HG03159 (cell line): ENCODE measurements around the gene ZNF579.
"Not testable (repeated sequence)": the region's sequence is repeated elsewhere in the genome, so short reads cannot be mapped to it uniquely, and the experiment has no call there.

Experiments used
- ATAC-seq: cut with Tn5 transposase; IDR thresholded peaks from one replicate; pipeline ENCODE4 v1.9.1; 2021; ENCODE audit warnings: mild to moderate bottlenecking, moderate library complexity; ENCODE audit not compliant: unreplicated experiment

The ZNF579 gene

DNA sequence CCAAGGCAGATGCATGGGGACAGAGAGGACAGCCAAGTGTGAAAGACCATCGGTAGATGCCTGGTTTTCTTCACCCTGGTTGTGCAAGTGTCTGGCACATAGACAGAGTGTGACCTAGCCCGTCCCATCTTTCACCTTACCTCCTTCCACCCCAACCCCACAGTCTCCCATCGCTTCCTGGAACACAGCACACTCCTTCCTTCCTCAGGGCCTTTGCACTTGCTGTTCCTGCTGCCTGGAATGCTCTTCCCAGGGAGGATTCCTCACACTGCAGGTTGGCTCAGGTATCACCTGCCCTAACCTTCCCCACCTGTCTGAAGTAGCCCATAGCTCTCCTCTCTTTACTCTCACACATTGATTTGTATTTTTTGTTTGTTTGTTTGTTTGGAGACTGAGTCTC, 15.7 kb upstream of the ZNF579 start:
- no peak for ATAC-seq

DNA sequence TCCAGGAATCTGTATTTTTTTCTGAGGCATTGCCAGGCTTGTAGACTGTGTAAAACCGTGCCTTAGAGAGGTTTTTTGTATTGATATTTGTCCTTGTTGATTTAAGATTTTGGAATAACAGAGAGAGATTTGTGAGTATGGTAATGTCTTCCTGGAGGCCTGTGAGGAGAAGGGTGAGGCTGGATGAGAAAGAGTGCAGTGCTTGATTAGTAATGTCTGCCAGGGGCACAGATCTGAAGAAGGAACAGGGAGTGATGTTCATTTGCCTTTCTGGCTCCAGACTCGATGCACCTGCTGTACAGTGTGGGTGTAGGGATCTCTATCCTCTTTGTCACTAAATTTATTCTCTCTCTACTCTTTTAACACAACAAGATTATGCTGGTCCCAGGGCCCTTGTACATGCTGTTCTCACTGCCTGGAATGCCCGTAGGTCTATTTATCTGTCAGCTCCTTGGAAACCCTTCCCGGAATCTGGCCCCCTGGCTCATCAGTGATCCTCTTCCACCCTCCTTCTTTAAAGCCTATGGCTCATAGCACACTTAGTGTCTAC, 14.4 kb upstream of the ZNF579 start:
- ATAC-seq: no peak

DNA sequence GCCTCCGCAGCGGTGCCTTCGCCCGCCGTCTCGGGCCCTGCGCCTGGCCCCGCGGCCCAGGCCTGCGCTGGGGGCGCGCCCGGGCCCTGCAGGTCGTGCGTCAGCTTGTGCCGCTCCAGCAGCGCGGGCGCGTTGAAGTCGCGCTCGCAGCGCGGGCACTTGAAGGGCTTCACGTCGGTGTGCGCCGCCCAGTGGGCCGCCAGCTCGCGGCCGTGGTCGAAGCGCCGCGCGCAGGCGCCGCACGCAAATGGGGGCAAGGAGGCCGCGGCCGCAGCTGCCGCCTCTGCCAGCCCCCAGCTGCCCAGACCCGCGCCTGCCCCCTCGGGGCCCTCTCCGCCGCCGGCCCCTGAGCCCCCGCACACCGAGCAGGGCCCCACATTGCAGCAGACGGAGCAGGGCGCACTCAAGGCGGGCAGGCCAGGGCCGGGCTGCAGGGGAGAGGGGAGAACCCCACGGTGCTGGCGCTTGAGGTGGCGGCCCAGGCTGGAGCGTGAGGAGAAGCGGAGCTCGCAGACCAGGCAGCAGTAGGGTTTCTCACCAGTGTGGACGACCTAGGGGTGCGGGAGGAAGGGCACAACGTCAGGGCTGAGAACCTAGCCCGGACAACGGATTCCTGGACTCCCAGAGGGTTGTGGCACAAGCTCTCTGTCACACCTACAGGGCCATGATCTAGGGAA, 12.6 kb upstream of the ZNF579 start:
- ATAC-seq: no peak

DNA sequence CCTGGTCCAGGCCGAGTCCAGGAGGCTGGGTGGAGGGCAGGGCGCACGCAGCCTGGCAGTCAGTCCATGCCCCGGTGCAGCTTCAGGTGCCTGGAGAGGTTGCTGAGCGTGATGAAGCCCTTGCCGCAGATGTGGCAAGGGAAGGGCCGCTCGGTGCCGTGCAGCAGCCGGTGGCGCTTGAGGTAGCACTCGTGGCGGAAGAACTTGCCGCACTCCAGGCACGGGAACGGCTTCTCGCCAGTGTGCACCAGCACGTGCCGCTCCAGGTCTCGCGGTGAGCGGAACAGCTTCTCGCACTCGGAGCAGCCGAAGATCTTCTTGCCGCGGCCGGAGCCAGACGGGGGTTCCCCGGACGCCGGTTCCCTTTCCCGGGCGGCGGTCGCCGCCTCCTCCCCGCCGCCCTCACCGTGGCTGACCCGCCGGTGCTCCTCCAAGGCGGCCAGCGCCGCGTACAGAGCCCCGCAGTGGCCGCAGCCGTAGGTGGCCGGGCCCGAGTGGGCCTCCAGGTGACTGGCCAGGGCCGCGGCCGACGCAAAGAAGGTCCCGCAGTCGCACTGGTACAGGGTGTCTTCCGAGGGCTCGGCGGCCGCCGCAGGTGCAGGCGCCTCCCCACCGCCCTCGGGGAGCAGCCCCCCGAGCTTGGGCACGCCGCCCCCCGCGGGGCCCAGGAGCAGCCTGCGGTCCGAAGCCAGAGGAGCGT, 11.9 kb upstream of the ZNF579 start:
- no peak for ATAC-seq

DNA sequence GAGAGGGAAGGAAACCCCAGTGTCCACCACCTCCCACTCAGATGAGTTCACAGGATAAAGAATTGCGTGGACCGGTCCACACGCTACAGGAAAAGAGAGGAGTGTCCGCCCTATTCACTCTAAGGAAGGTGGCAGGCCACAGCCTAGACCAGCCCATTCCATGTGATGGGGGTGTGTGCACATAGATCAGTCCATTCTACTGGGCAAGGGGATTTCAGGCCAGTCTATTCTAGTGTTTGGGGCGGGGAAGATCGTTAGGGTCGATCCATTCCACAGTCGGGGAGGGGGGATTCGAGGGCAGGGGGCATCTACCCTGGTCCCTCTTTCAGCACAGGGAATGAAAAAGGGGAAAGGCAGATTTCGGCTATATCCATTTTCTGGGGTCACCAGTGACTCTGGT, 10.9 kb upstream of the ZNF579 start:
- no peak for ATAC-seq

DNA sequence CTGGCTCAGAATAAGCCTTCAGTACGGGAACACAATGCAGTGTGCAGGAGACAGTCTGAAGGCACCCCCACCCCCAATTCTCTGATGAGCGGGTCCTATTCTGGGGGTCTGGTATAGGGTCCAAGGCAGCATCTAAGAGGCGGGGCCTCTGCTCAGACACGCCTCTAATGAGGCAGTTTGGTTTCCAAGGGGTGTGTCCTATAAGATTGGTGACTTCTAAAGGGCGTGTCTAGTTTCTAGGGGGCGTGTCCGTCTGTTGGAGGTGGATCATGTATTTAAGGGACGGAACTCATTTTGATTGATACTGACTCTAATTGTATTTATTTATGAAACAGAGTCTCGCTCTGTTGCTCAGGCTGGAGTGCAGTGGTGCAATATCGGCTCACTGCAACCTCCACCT, 10.0 kb upstream of the ZNF579 start:
- no peak for ATAC-seq

DNA sequence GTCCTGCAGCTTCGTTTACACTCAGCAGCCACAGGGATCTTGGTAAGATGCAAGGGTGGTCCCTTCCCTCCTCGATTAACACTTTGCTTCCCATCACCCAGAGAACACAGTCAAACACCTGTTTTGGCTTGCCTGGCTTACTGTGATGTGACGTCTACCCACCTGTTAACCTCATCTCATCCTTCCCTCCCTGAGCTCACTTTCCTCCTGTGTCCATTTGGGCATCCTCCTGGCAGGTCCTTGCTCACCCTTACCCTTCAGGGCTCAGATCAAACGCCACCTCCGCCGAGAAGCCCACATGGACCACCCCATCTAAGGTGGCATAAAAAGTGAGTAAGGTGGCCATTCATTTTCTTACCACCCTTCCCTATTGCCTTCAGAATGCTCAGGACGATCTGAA, 9.5 kb upstream of the ZNF579 start:
- no peak for ATAC-seq

DNA sequence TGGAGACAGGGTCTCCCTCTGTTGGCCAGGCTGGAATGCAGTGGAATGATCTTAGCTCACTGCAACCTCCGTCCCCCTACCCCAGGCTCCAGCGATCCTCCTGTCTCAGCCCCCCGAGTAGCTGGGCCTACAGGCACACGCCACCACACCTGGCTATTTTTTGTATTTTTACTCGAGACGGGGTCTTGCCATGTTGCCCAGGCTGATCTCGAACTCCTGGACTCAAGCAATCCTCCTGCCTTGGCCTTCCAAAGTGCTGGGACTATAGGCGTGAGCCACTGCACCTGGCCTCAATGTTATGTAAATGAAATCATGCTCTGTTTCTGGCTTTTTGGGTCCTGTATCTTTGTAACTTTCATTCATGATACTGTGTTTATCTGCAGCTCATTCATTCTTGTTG, 8.1 kb upstream of the ZNF579 start:
- no peak for ATAC-seq

DNA sequence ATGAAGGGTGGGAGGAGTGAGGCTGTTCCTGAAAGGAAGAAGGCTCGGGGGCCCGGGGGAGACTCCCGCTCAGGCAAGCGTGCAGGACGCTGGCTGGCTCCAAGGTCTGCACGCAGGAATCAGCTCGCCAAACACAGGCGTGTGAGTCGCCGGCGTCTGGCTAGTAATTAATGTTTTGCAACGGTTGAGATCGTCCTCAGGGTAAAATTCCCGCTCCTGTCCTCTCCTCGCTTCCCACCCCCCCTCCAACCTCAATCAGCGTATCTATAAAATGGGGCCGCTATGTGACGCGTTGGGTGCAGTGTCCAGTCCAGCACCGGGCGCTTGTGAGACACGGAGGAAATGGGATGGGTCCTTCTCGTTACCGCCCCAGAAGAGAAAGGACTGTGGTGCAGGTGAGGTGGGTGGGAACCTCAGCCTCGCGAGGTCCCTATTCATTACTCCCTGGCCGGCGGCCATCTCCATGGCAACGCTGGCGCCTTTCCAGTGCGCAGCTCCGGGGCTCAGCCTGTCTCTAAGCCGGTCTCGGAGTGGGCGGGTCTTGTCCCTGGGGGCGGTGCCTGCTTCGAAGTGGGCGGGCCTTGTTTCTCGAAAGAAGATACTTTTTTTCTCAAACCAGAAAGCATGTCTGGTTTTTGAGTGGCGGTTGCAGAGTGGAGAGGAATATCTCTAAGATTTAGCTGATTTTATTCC, 6.5 kb upstream of the ZNF579 start:
- peak; percentile 86 for ATAC-seq

DNA sequence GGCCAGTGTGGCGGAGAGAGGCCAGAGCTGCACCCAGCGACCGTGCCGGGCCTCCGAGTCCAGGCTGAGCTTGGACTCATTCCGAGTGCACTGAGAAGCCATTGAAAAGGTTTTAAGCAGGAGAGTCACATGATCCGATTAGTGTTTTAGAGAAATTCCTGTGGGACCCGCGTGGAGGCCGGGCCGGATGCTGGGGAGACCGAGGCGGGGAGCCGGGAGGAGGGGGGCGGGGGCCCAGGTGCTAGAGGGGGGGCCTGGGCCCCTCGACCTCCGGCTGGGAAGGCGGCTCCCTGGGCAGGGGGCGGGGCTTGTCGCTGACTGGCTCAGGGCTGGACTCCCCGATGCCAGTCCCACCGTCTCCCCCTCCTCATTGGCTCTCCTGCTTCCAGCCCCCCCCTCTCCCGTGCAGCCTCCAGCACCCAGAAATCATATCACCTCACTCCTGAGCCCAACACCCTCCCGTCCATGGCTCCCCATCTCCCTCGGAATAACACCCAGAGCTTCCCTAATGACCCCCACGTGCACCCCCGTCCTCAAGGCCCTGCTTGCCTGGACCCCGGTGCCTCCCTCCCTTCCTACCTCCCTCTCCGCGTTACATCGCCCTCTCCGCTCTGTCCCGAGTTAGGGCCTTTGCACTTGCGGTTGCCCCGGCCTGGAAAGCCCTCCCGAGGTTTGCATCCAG, 5.2 kb upstream of the ZNF579 start:
- ATAC-seq: no peak

DNA sequence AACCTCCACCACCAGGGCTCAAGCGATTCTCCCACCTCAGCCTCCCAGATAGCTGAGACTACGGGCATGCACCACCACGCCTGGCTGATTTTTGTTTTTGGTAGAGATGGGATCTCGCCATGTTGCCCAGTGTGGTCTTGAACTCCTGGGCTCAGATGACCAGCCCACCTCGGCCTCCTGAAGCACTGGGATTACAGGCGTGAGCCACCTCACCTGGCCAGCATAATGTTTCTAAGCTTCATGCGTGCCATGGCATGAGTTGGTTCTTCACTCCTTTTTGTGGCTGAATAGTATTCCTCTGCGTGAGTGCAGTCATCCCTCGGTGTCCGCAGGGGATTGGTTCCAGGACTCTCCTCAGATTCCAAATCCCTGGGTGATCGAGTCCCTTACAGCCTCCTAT, 4.2 kb upstream of the ZNF579 start:
- no peak for ATAC-seq

DNA sequence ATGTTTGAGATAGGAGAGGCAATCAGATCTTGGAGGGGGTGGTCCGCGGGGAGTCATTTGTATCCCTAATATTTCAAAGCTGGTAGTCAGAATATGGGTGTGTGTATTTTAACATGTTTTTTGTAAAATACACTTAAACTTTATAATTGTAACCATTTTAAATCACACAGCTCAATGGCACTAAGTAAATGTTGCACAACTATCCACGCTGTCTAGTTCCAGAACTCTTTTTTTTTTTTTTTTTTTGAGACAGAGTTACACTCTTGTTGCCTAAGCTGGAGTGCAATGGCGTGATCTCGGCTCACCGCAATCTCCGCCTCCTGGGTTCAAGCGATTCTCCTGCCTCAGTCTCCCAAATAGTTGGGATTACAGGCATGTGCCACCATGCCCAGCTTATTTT, 3.2 kb upstream of the ZNF579 start:
- ATAC-seq: not testable (repeated sequence)

DNA sequence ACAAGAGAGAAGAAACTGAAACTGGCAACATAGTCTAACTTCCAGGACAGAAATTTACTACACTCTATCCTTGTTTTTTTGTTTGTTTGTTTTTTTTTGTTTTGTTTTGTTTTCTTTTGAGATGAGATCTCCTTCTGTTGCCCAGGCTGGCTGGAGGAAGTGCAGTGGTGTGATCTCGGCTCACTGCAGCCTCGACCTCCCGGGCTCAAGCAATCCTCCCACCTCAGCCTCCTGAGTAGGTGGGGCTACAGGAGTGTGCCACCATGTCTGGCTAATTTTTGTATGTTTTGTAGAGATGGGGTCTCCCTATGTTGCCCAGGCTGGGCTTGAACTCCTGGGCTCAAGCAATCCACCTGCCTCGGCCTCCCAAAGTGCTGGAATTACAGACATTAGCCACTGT, 1.6 kb upstream of the ZNF579 start:
- ATAC-seq: not testable (repeated sequence)

DNA sequence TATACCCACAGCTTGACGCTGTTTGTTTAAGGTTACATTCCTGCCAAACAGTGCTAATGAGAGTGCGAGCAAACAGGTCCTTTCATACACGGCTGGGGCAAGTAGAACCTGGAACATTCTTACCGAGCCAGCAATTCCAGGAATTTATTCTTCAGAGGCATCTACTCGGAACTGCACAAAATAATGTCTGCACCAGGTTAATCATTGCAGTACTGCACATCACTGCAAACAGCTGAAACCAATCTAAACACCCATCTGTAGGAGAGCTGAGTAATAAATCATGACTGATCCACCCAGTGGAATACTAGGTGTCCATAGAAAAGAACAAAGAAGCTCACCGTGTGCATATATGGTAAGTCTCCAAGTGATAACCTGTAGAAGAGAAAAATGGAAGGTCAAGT, 1.2 kb upstream of the ZNF579 start:
- ATAC-seq: no peak

DNA sequence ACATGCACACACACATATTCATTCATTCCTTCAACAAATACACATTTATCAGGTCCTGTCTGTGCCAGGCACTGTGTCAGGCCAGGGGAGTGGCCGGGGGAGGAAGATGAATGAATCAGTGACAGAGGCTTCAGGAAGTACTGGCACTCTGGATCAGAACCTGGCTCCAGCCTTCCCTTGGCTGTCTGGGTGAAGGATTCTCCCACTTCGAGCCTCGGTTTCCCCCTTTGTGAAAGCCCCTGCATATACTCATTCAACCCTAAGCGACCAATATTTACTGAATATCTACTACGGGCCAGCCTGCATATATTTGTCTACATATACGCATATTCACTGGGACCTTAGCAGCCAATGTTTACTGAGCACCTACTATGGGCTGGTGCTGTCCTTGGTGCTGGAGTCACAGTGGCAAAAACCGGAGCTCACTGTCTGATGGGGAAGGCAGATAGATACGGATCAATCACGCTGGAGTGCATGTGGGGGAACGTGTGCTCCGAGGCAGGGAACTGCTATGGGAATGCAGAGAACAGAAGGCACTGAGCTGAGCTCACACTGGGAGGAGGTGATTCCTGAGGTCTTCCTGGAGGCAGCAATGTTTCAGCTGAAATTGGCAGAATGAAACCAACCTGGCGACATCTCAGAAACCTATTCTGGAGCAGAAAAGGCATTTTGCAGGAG, 636 bp upstream of the ZNF579 start:
- no peak for ATAC-seq

DNA sequence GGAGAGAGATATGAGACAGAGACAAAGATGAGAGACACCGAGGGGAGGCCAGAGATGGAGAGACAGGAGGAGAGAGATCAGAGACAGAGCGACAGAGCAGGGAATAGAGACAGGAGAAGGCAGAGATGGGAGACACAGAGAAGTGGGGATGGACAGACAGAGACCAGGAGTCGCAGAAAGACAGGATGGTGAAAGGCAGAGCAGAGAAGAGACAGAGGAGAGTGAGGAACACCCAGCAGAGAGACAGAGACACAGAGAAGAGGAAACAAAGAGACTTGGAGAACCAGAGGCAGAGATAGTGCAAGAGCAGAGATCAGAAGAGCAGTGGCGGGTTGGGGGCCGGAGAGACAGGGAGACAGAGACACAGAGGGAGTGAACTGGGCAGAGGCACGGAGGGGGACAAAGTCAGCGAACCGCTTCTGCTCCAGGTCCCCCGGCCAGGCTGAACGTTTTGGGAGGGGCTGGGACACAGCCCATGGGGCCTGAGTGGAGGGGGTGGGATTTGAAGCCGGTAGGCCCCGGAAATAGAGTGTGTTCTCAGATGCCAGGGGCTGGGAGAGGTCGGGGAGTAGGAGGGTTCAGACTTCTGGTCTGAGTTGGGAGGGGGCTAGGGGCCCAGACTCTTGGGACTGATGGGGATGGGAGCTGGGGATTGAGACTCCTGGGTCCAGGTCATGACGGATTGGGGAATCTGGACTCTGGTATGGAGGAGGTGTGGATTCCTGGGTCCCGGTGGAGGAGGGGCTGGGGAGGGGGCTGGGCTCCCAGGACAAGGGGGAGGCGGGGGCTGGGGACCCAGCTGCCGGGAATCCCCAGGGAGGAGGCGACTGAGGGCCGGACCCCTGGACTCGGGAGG, 654 bp downstream of the ZNF579 start:
- ATAC-seq: no peak

DNA sequence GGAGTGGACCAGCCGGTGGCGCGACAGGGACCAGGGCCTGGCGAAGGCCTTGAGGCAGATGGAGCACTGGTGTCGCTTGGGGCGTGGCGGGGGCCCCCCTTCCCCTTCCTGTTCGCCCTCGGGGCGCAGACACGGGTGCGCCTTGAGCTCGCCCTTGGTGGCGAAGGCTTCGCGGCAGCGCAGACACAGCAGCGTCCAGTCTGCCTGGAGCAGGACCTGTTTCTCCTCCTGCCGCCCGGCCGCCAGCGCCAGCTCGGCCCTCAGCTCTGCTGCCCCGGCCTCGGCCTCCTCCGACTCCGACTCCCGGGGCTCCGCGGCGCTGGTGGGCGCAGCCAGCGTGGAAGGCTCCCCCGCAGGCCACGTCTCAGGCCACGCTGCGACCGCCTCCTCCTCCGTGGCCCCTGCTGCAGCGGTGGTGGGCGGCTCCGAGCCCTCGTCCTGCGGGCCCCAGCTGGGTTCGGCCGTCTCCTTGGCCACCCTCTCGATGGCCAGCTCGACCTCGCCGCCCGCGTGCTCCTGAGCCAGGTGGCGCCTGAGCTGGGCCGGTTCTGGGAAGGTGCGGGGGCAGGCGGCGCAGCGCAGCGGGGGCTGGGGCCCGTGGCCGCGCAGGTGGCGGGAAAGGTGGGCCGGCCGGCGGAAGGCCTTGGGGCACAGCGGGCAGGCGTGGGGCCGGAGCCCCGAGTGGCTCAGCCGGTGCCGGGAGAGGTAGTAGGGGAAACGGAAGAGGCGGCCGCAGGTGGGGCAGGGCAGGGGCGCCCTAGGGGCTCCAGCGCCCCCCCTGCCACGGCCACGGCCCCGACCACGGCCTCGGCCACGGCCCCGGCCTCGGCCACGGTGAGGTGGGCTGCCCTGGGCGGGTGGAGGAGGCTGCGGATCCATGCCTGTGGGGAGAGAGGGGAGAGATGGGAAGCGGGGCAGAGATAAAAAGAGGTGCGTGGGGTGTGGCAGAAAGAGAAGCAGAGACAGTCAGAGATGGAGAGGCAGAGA, 1.6 kb downstream of the ZNF579 start:
- no peak for ATAC-seq

DNA sequence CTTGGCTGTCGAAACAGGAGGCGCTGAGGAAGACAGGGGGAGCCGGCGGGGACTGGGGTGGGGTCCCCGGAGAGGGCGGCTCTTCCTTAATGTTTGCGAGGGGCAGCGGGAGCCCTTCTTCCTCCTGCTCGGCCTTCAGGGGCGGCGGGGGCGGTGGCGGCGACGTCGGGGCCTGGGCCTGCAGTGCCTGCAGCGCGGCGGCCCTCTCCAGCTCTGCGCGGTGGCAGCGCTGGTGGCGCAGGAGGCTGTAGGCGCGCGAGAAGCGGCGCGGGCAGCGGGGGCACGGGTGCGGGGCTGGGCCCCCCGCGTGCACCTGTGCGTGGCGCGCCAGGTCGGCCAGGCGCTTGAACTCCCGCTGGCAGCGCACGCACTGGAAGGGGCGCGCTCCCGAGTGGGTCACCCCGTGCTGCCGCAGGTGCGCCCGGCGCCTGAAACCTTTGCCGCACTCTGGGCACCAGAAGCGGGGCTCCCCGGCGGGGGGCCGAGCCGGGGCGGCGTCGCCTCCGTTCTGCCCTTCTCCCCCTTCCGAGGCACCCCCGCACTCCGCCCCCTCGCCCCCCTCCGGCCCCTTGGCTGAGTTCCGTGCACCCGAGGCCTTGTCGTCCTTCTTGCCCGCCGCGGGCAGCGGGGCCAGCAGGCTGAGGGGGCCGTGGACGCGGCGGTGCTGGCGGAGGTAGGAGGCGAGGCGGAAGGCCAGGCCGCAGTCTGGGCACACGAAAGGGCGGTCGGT, 2.5 kb downstream of the ZNF579 start:
- no peak for ATAC-seq
